Stimulated activated CD8-positive, alpha-beta memory T cell treated with anti-CD3 and anti-CD28 coated beads, Interleukin-7, amount 100 ng/mL, for 4 hours (primary cell): ENCODE results near the gene NOSIP.

Source experiments
- DNase-seq, 2 donors: peaks; one replicate each; pipeline ENCODE4 v3.0.0-alpha.2; 2020; ENCODE audit warnings: low read depth in 2 of 2

Gene NOSIP

GRCh38 chr19:49573009-49573408, 7.3 kb downstream of the NOSIP start:
- DNase-seq: no peak

DNA sequence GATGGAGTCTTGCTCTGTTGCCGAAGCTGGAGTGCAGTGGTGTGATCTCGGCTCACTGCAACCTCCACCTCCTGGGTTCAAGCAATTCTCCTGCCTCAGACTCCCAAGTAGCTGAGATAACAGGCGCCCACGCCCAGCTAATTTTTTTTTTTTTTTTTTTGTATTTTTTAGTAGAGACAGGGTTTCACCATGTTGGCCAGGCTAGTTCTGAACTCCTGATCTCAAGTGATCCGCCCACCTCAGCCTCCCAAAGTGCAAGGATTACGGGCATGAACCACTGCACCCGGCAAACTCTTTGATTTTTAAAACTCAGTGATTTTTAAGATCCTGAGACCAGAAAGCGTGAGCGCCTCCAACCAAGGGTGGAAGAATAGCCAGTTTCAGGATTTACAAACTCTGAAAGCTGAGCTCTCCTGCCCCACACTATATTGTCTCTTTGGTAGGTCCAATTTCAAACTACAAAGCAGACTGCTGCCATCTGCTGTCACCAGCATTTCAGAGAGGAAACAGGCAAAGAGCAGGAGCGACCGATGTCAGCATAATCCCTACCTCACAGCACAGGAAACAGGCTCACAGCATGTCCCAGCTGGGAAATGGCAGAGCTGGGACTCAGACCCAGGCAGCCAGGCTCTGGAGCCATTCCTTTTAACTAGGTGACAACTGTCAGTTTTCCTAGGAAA, 9.2 kb downstream of the NOSIP start:
- DNase-seq: no peak

- peak in 1 of 2 donors; percentile 68 for DNase-seq
Observed at GRCh38 chr19:49570138-49570856, 10.1 kb downstream of the NOSIP start.

DNA sequence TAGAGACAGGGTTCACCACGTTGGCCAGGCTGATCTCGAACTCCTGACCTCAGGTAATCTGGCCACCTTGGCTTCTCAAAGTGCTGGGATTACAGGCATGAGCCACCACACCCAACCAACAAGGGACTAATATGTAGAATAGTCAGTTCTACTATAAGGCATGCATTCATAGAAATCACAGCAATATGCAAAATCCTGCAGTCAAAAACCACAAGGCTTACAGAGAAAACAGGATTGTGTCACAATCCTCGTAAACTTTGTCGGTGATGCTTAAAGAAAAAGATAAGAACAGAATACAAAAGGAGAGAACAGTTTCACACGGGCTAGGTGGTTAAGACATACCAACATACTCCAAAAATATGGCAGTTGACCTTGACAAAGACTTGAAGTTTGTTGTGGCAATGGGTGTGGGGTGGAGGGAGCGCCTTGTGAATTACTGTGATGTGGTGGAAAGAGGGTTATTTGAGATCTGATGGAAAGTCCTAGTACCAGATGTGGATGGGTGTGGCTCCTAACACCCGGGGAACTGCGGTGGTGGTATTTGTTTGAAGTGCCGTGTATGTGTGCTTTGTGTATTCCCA, 12.4 kb downstream of the NOSIP start:
- DNase-seq: no peak

DNA sequence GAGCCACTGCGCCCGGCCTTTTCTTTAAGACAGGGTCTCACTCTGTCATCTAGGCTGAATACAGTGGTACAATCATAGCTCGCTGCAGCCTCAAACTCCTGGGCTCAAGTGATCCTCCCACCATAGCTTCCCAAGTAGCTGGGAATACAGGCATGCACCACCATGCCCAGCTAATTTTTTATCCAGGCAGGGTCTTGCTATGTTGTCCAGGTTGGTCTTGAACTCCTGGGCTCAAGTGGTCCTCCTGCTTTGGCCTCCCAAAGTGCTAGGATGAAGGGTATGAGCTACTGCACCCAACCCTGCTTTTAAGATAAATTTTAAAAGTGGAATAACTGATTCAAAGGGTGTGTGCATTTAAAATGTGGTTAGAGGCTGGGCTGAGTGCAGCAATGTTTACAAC, 14.1 kb downstream of the NOSIP start:
- DNase-seq: no peak

GRCh38 chr19:49565261-49565660, 15.1 kb downstream of the NOSIP start:
- DNase-seq: no peak

DNA sequence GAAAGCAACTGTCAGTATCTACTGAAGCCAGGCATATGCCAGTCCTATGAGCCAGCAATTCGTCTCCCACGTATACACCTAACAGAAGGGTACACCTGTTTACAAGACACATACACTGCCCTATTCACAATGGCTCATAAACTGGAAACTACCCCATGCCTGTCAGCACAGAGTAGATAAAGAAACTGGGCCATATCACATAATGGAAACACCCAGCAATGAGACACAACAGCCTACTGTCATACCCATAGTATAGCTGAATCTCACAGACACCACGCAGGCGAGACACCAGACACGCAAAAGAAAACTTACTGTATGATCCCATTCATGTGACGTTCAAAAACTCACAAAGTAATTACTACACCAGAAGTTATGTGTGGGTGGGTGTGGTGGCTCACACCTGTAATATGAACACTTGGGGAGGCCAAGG, 15.7 kb downstream of the NOSIP start:
- no peak for DNase-seq

GRCh38 chr19:49560358-49560900, 19.9 kb downstream of the NOSIP start:
- DNase-seq: peak in 1 of 2 donors; percentile 34

GRCh38 chr19:49559928-49560327, 20.4 kb downstream of the NOSIP start:
- no peak for DNase-seq

GRCh38 chr19:49559443-49559842, 20.9 kb downstream of the NOSIP start:
- no peak for DNase-seq

DNA sequence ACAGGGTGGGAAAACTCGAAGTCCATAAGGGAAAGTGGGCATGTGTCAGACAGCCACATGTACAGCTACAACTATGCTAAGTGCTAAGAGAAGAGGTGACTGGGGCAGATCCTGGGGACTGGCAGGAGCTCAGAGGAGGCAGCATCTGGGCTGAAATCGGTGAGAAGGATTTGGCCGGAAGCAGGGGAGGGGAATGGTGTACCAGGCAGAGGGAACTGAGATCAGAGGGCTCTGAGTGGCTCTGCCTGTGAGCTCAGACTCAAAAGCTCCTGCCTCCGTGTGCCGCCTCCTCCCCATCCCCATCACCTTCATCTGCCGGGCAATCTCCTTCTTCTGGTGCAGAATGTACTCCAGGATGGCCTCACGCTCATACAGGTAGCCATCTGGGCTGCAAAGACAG, 21.8 kb downstream of the NOSIP start:
- no peak for DNase-seq

GRCh38 chr19:49557641-49558325, 22.6 kb downstream of the NOSIP start:
- DNase-seq: no peak

DNA sequence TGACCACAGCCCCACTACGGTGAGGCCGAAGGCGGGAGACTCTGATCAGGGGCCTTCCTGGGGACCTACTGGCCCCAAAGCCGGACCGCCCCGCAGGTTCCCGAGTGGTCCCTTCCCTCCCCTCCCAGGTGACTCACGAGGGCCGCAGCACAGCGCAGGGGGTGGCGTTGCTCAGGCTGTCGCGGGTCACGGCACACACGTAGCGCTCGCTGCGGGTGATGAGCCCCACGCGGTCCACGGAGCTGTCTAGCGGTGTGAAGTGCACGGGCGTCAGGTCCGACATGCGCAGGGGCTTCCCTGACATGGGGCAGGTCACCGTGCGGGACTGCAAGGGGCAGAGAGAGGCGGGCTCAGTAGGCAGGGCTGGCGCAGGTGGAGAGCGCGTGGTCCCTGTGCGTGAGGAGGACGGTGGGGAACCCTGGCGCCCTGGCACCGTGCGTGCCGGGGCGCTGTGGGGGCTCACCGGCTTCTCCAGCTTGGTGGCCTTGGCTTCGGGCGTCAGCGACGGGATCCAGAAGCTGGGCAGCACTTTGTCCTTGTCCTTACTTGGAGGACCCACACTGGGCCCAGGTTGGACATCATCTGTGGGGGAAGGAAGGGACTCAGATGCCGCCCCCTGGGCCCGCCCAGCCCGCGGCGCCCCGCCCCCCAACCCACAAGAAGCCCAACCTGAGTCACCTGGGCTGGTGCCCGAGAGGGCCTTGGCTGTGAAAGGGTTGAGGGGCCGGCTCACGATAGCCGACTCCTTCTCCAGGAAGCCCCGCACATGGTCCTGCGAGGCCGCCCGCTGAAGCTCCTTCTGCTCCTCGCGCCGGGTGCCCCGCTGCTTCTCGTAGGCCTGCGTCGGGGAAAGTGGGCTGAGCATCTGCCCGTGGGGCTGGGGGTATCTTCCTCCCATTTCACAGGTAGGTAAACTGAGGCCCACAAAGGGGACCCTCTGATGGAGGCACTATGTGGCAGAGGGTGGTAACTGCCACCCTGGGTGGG, 23.7 kb downstream of the NOSIP start:
- DNase-seq: peak in 1 of 2 donors; percentile 33

DNA sequence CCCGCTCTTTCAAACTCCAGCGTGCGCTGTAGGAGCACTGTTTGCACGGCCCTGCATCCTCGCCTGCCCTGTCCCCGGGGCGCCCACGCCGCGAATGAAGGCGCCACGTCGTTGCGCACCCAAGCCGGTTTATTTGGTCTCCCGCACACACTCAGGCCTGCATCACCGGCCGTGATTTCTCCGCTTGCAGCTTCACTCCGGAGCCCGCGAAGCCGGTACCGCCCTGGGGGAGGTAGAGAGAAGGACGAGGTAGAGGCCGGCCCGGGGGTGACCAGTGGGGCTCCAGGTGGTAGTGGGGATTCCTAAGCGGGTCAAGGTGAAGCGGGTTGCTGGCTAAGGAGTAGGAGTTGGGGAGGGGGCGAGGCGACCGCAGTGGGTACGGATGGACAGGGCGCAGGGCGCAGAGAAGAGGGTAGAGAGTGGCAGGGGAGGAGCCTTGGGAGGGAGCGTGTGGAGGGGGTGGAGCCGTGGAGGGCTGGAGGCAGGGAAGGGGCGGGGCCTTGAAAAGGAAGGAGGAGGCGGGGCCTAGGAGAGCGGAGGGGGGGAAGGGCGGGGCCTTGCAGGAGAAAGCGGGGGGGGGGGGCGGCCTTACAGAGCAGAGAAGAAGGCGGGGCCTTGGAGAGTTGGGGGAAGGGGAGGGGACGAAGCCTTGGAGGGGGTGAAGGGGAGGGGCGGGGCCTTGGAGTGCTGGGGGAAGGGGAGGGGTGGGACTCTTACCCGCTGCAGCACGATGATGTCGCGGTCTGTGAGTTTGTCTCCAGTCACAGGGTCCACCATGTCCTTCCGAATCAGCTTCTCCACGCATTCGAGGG, 24.6 kb downstream of the NOSIP start:
- peak; percentile 61 to 65 for DNase-seq

DNA sequence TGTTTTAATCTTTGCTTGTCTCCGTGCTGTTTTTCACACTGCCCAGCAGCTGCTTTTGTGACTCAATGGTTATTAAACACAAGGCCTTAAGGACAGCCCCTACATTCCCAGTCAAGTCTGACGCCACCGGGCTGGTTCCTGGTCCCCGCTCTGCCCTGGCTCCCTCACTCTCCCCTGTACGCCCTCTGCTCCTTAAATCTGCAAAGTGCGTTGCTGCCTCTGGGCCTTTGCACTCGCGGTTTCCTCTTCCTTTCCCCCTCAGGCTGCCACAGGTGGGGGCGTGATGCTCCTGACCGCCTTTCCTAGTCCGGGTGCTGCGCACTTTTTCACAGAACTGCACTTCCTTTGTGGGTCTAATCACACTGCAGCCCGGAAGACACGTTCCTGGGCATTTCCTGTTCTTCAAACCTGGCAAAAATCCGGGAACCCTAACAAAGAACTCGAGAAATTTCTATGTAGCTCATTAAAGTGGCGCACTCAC, 25.6 kb downstream of the NOSIP start:
- DNase-seq: peak; percentile 33 to 52

DNA sequence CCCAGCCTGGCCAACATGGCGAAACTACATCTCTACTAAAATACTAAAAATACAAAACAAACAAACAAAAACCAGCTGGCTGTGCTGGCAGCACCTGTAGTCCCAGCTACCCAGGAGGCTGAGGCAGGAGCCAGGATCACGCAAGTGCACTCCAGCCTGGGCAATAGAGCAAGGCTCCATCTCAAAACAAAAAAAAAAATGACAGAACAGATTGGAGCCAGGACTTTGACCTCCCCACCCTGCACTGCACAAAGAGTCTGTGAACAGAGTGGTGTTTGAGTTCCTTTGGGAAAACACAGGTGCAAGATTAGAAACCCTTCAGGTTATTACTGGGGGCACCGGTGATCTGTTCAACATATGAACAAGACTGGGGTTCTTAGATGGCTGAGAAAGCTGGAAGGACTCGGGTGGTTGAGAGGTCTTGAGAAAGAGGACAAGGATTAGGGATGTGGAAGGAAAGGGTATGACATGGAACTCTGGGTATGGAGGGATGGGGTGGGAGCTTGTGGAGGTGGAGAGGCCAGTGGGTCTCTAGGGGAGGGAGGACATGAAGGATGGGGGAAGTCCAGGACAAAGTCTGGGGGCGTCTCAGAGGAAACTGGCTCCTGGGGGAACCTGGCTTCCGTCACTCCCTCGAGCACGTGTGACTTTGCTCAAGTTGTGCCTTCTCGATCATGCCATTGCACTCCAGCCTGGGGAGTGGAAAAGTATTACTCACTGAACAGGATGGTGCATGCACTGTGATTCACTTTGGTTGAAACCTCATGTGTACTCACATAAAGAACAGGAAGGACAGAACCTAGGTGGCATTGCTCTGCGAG, 26.7 kb downstream of the NOSIP start:
- DNase-seq: peak; percentile 49 to 63

GRCh38 chr19:49552749-49553148, 27.6 kb downstream of the NOSIP start:
- DNase-seq: no peak

DNA sequence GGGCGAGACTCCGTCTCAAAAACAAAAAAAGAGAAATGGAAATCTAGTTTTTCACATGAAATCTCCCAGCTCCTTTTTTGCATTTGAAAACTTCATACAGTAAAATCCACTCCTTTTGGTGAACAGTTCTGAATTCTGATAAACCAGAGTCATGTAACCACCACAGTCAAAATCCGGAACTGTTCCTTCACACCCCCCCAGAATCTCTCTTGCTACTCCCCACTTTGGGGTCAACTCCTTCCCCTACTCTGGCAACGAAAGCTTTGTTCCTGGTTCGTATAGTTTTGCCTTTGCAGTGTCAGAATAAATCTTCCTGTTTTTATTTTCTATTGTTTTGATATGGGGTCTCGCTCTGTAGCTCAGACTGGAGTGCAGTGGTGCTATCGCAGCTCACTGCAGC, 28.8 kb downstream of the NOSIP start:
- DNase-seq: no peak

- DNase-seq: no peak
Observed at GRCh38 chr19:49549045-49549444, 31.3 kb downstream of the NOSIP start.
